Heart right ventricle (tissue), 16 donors: ENCODE measurements around the gene SART1. TPM values are rescaled to one million over a fixed set of nuclear protein-coding genes. Genes with fewer than 3 reads are reported as not detected.

Source experiments
- ATAC-seq, 8 donors: fragments of 200-7000 bp; cut with Tn5 transposase; one replicate each; pipeline ENCODE4 v1.9.1; 2020; ENCODE audit warnings: mild to moderate bottlenecking in 8 of 8, moderate library complexity in 8 of 8, moderate number of reproducible peaks in 1 of 8
- DNase-seq, 2 donors: peaks; one replicate each; pipeline ENCODE4 v3.0.0-alpha.2; 2020
- H3K27ac ChIP-seq, 10 donors: fragments of 200-600 bp; sonication (generic) in 2 of 10; one replicate each; pipeline versions ENCODE4 v1.5.0 to v1.8.0; 2020 to 2022; ENCODE audit warnings: mild to moderate bottlenecking in 3 of 10
- H3K27me3 ChIP-seq, 7 donors: fragments of 200-600 bp; one replicate each; pipeline ENCODE4 v1.8.0; 2021 to 2022; ENCODE audit warnings: mild to moderate bottlenecking in 2 of 7
- H3K36me3 ChIP-seq, 9 donors: fragments of 200-600 bp; sonication (generic) in 1 of 9; one replicate each; pipeline versions ENCODE4 v1.5.0 to v1.8.0; 2020 to 2022; ENCODE audit warnings: mild to moderate bottlenecking in 2 of 9
- H3K4me1 ChIP-seq, 9 donors: fragments of 200-600 bp; sonication (generic) in 1 of 9; one replicate each; pipeline versions ENCODE4 v1.5.0 to v1.8.0; 2020 to 2022; ENCODE audit warnings: mild to moderate bottlenecking in 4 of 9
- H3K4me3 ChIP-seq, 10 donors: fragments of 200-600 bp; sonication (generic) in 2 of 10; one replicate each; pipeline versions ENCODE4 v1.5.0 to v1.8.0; 2020 to 2022; ENCODE audit warnings: mild to moderate bottlenecking in 7 of 10, moderate library complexity in 2 of 10
- H3K9me3 ChIP-seq, 11 donors: fragments of 200-600 bp in 10 of 11; sonication (generic) in 2 of 11; one replicate each; pipeline versions ENCODE4 v1.5.0 to v1.8.0; 2013 to 2022; ENCODE audit warnings: mild to moderate bottlenecking in 2 of 11, control low read depth in 1 of 11, moderate library complexity in 1 of 11
- WGBS, 2 donors: extraction: QIAGEN DNeasy Blood & Tissue Kit; methylation state at CpG; one replicate each; pipeline ENCODE4 v1.1.7; 2013; ENCODE audit warnings: inconsistent platforms in 1 of 2; 5-methylcytosine and 5-hydroxymethylcytosine counted together
- intact Hi-C, 10 donors: fragments of 100-400 bp; cut with DNase I; formaldehyde crosslinking; loops; one replicate each; pipeline versions ENCODE4 v1.11.1 to v1.14.2; 2022
- polyA plus RNA-seq, 2 donors: library from polyadenylated mRNA; stranded (reverse); fragments of 200-250 nt; gene quantifications; one replicate each; pipeline ENCODE4 v1.2.3, GENCODE V29; 2013
- total RNA-seq, 10 donors: library from RNA; stranded (reverse); fragmentation: NEBNext Ultra II Directional in 3 of 10; extraction: Animal tissue kit (Norgen Biotek cat#: 25700) in 3 of 10; gene quantifications; one replicate each; pipeline versions ENCODE4 v1.2.1 to v1.2.4, GENCODE V29; 2021 to 2023
- TF ChIP-seq, protein P1 (sequence below), 9 donors: fragments of 200-600 bp; sonication (generic) in 2 of 9; IDR thresholded peaks; one replicate each; pipeline versions ENCODE4 v1.5.0 to v1.8.0; 2021 to 2022; ENCODE audit warnings: antibody characterized with exemption in 9 of 9, mild to moderate bottlenecking in 5 of 9, moderate library complexity in 1 of 9
- donor health status: Arrhythmogenic right ventricular cardiomyopathy.
- donor health status: ischemic (EF 13 %, LVEDD 7.1; RV severe dilation, severe dysfunction).
- donor health status: healthy with polysubstance abuse.
- donor health status: DM: no; HTN: yes; CAD: no.
- donor health status: DM: no; HTN: no; CAD: no.
- donor health status: ischemic (EF 25% LVEDD 6.9; RV normal size, moderate dysfunction).
- donor health status: ischemic (EF 25% LVEDD 5.7; RV mildly dilated, moderate dysfunction).
- donor health status: healthy.
- donor health status: DM: yes; HTN: yes; CAD: no.
- donor health status: Ischemic cardiomyopathy.
- donor health status: ischemic (EF 35%, LVEDD 5.7; RV mildly dilated, moderate dysfunction).
- donor health status: nonischemic (EF 11% LVEDD 7.7; RV severe dilation, severe dysfunction).
- donor health status: DM: yes; HTN: yes; CAD: no.
- donor health status: PGD.
- donor health status: ischemic (EF 29% LVEDD 5.4; RV normal size, mild dysfunction).
- donor health status: nonischemic (EF 23%, LVEDD 6.1; RV moderate dilation, normal function).

The SART1 gene
- total and polyA plus RNA-seq, 12 donors, result 26.2 to 160 (median 33.5) TPM

DNA sequence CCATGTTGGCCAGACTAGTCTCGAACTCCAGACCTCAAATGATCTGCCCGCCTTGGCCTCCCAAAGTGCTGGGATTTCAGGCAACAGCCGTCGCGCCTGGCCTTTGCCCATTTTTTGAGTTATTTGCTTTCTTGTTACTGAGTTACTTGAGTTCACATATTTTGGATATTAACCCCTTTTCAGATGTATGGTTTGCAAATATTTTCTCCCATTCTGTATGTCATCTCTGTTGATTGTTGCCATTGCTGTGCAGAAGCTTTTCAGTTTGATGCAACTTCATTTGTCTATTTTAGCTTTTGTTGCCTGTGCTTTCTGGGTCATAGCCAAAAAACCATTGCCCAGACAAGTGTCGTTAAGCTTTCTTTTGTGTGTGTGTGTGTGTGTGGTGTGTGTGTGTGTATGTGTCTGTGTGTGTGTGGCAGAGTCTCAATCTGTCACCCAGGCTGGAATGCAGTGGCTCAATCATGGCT, 9.4 kb upstream of the SART1 start:
- no peak overlapping the region for H3K27ac ChIP-seq

DNA sequence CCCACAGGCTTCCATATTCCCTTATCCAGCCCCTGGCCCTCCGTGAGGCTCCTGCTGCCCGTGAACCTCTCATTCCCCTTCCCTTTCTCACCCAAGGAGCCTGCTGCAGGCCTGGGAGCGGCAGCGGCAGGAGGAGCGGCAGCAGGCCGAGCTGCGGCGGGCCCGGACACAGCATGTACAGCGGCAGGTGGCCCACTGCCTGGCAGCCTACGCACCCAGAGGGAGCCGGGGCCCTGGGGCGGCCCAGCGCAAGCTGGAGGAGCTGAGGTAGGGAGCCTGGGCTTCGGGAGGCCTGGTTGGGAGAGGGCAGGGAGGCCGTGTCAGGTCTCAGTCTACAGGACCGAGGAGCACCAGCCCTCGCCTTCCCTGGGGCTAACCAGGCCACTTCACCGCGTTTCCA, 8.1 kb upstream of the SART1 start:
- Histone ChIP-seq H3K27me3 (peaks cover 0 to 18% (median 8%) of the 10 kb centered on the region in 7 donors), H3K36me3 (no peaks in the 10 kb centered on the region), H3K4me1 (peaks cover 0 to 5% (median 0%) of the 10 kb centered on the region in 9 donors), H3K9me3 (no peaks in the 10 kb centered on the region), H3K4me3 (no peak overlapping the region), H3K27ac (no peak overlapping the region)
- intact Hi-C loops, result no loop called here
- DNase-seq (no peak), ATAC-seq (no peak)
- 81 to 84% methylated on average over 19 to 20 of the region's 20 CpGs for WGBS, 2 donors
- TF ChIP-seq, protein P1, sequence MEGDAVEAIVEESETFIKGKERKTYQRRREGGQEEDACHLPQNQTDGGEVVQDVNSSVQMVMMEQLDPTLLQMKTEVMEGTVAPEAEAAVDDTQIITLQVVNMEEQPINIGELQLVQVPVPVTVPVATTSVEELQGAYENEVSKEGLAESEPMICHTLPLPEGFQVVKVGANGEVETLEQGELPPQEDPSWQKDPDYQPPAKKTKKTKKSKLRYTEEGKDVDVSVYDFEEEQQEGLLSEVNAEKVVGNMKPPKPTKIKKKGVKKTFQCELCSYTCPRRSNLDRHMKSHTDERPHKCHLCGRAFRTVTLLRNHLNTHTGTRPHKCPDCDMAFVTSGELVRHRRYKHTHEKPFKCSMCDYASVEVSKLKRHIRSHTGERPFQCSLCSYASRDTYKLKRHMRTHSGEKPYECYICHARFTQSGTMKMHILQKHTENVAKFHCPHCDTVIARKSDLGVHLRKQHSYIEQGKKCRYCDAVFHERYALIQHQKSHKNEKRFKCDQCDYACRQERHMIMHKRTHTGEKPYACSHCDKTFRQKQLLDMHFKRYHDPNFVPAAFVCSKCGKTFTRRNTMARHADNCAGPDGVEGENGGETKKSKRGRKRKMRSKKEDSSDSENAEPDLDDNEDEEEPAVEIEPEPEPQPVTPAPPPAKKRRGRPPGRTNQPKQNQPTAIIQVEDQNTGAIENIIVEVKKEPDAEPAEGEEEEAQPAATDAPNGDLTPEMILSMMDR (IDR thresholded peaks at IDR 0.05), result no peak

More for the DNA sequence above, 9.4 kb upstream of the SART1 start:
- H3K27me3 ChIP-seq, result peaks cover 0 to 25% (median 8%) of the 10 kb centered on the region in 7 donors
- H3K4me3 ChIP-seq, result no peak overlapping the region
- 72 to 80% methylated on average over 6 of the region's 6 CpGs for WGBS, 2 donors
- peaks cover 0 to 5% (median 0%) of the 10 kb centered on the region in 9 donors for H3K4me1 ChIP-seq
- DNase-seq (no peak), ATAC-seq (no peak)
- intact Hi-C loops, result no loop called here
- no peaks in the 10 kb centered on the region for H3K36me3 ChIP-seq
- no peaks in the 10 kb centered on the region for H3K9me3 ChIP-seq
- TF ChIP-seq, protein P1 (IDR thresholded peaks at IDR 0.05), result no peak

DNA sequence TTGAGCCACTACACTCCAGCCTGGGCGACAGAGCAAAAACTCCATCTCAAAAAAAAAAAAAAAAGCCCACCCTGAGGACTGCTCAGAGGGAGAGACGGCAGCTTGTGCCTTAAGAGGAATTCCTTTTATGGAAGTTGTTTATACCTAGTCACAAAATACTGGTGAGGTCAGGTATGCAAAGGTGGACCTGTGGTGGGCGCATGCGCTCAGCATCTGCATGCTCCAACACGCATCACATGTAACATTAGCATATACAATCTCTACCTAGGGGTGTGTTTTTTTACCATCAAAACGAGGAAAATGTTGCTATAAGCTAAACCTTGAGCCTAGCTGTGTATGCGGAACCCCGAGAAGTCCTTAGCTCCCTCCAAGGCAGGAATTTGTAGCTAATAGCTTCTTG, 6.8 kb upstream of the SART1 start:
- intact Hi-C loops, result no loop called here
- DNase-seq, result no peak

DNA sequence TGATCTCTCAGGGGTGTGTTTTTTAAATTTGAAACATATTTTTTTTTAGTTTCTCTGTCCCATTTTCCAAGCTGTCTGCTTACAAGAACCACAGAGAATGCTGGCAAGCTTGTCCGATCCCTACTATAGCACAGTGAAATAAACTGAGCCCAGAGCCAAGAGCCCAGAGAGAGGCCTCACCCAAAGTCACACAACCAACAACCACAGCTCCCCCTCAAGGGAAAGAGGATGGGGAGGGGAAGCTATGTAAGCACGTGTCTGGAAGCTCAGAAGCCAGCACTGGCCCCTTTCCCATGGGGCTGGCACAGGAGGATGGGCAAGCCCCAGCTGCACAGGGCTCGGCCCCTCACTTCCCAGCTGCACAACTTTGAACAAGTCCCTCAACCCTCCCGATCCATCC, 3.2 kb upstream of the SART1 start:
- Histone ChIP-seq H3K36me3 (peaks cover 0 to under 1% (median 0%) of the 10 kb centered on the region in 9 donors), H3K27ac (no peak overlapping the region), H3K4me3 (no peak overlapping the region), H3K9me3 (no peaks in the 10 kb centered on the region), H3K27me3 (peaks cover 0 to 18% (median 8%) of the 10 kb centered on the region in 7 donors), H3K4me1 (peaks cover 3 to 24% (median 17%) of the 10 kb centered on the region in 9 donors)
- ATAC-seq, result no peak
- TF ChIP-seq, protein P1 (IDR thresholded peaks at IDR 0.05), result no peak
- no peak for DNase-seq
- intact Hi-C loops, result no loop called here
- 55 to 65% methylated on average over 4 of the region's 4 CpGs for WGBS, 2 donors

More for the DNA sequence above, 6.8 kb upstream of the SART1 start:
- no peaks in the 10 kb centered on the region for H3K36me3 ChIP-seq
- peaks cover 0 to 5% (median 0%) of the 10 kb centered on the region in 9 donors for H3K4me1 ChIP-seq
- 72 to 78% methylated on average over 8 of the region's 8 CpGs for WGBS, 2 donors
- H3K27me3 ChIP-seq, result peaks cover 0 to 18% (median 8%) of the 10 kb centered on the region in 7 donors
- ATAC-seq, result no peak
- H3K27ac ChIP-seq, result no peak overlapping the region
- H3K4me3 ChIP-seq, result no peak overlapping the region
- no peaks in the 10 kb centered on the region for H3K9me3 ChIP-seq
- TF ChIP-seq, protein P1 (IDR thresholded peaks at IDR 0.05), result no peak
